ENCODE data around the gene SEC23A. TPM values are rescaled to one million over a fixed set of nuclear protein-coding genes. Genes with fewer than 3 reads are reported as not detected.
"Not testable (repeated sequence)": the region's sequence is repeated elsewhere in the genome, so short reads cannot be mapped to it uniquely, and the experiment has no call there.

SEC23A gene
- total and polyA plus RNA-seq, 2 of the 8 experiments (the other 6 are each of a cell fraction or from before 2014, with no cell fraction given) = 30.9 to 58.2 TPM

- H3K27ac ChIP-seq (ENCODE audit: low read depth, low read length); FAIRE-seq; H3K79me1 ChIP-seq (ENCODE audit: low read depth, low read length); H3K9me3 ChIP-seq (ENCODE audit: insufficient read depth in 2 of 2, low read depth in 1 of 2, low read length in 1 of 2); H3K27me3 ChIP-seq (replicated peaks in 1 of 4; ENCODE audit: control insufficient read depth in 3 of 4, extremely low read depth in 1 of 4, insufficient read depth in 3 of 4, low read length in 3 of 4); H3K4me3 ChIP-seq (ENCODE audit: extremely low read depth in 1 of 4, insufficient read depth in 2 of 4, low read depth in 3 of 4, low read length in 4 of 4); H3K56ac ChIP-seq (replicated peaks; ENCODE audit: insufficient read length, low read depth, low read length); H3K18ac ChIP-seq (ENCODE audit: extremely low read depth, low read length); H4K5ac ChIP-seq (ENCODE audit: insufficient read length, low read depth, low read length); H2AK5ac ChIP-seq (ENCODE audit: low read depth, low read length); H3K14ac ChIP-seq (ENCODE audit: insufficient read length); H4K8ac ChIP-seq (ENCODE audit: extremely low read depth, insufficient read depth, low read length); H4K91ac ChIP-seq (replicated peaks; ENCODE audit: insufficient read length, low read length); H2BK120ac ChIP-seq (replicated peaks; ENCODE audit: low read depth, low read length); H3K4me2 ChIP-seq (ENCODE audit: insufficient read depth in 1 of 2, low read depth in 2 of 2, low read length in 2 of 2); H2AFZ ChIP-seq (ENCODE audit: low read length); H3K23me2 ChIP-seq (ENCODE audit: low read depth, low read length); H2BK12ac ChIP-seq (ENCODE audit: low read depth, low read length); H2BK5ac ChIP-seq (ENCODE audit: low read depth, low read length); H3K4ac ChIP-seq (replicated peaks; ENCODE audit: insufficient read length, low read depth, low read length); H3K9ac ChIP-seq (replicated peaks in 1 of 4; ENCODE audit: extremely low read depth in 1 of 4, low read depth in 3 of 4, low read length in 3 of 4); DNase-seq (ENCODE audit: low read depth in 1 of 2, low spot score in 2 of 2); H3K4me1 ChIP-seq (replicated peaks in 1 of 4; ENCODE audit: control insufficient read depth in 3 of 4, insufficient read depth in 4 of 4, low read length in 3 of 4); H2BK20ac ChIP-seq (ENCODE audit: low read length); H2BK15ac ChIP-seq (ENCODE audit: low read length); H4K20me1 ChIP-seq (replicated peaks in 1 of 2; ENCODE audit: control insufficient read depth in 1 of 2, insufficient read depth in 2 of 2, low read length in 2 of 2); H3K23ac ChIP-seq (ENCODE audit: insufficient read length): not testable (repeated sequence)
- ChIA-PET POLR2A (ENCODE audit: partially characterized antibody) (interaction anchor here (0.9 to 2.9 kb wide), 3 partner anchors 14 to 81 kb away, joined by 4 to 7 read pairs (median 6); partner anchors contain the start of gene TRAPPC6B), CTCF (ENCODE audit: partially characterized antibody) (interaction anchor here (0.8 to 1.0 kb wide), 2 partner anchors 9 to 66 kb away, joined by 3 read pairs; no protein-coding TSS in a partner anchor)
- peaks cover 3 to 16% (median 6%) of the 10 kb centered on the region in 4 experiments; a peak in 6 of 8 replicates for H3K36me3 ChIP-seq (ENCODE audit: control insufficient read depth in 2 of 4, insufficient read depth in 4 of 4, low read length in 3 of 4)
- WGBS, 2 experiments (ENCODE audit: extremely low coverage in 1 of 2, insufficient coverage in 1 of 2, insufficient read length in 1 of 2, insufficient replicate concordance in 2 of 2, low coverage in 1 of 2, low lambda C conversion rate in 2 of 2, missing lambda C conversion rate in 1 of 2) = 97% methylated on average over 10 of the region's 10 CpGs; no CpG with 5 or more reads in 1 of the 2 experiments
- H3K79me2 ChIP-seq (ENCODE audit: control insufficient read depth in 1 of 2, insufficient read depth in 2 of 2, low read length in 2 of 2) = peaks cover 0 to 57% of the 10 kb centered on the region in 2 experiments; a peak in 3 of 4 replicates
Measured at GRCh38 chr14:39099215-39099614, 3.8 kb downstream of the SEC23A start.

All from H1 (cell line).